HG03558 (cell line): ENCODE results near the gene COL21A1.

Experiments used
- ATAC-seq: cut with Tn5 transposase; IDR thresholded peaks from one replicate; pipeline ENCODE4 v1.9.1; 2021; ENCODE audit warnings: moderate number of reproducible peaks; ENCODE audit not compliant: unreplicated experiment; ENCODE audit errors: extremely low read depth

The COL21A1 gene

DNA sequence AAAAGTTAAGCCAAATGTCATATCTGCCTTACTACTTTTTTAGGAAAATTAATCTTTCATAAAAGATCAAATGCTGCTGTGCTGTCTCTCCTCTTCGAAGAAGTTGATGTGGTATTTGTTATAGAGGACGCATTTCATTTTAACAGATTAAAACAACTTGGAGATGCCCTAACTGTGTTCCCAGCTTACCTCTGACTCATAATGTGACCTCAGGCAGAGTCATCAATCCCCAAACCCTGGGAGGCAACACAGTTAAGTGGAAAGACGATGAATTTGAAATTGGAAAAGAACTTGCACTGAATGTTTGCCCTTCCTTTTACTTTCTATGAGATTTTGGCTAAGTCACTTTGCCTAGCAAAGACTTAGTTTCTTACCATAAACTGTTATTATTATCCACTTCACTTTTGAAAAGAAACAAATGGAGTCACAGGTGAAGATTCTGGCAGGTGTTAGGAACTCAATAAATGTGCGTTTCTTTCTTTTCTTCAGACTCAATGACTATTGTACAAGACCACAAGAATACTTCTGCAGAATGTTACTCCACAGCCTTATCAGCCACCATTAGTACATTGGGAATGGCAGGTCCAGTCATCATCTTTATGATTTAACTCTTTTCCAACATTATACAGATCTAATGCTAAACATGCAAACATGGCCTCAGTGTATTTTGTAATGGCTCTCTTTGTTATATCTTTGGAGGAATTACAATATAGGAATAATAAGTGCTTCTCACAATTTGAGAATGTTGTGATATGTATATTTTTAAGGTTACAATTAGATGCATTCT lies 102.6 kb downstream of the COL21A1 start:
- ATAC-seq: no peak

- ATAC-seq: no peak
These were observed 103.6 kb downstream of the COL21A1 start for GRCh38 chr6:56143796-56144195.

GRCh38 chr6:56140090-56140489 lies 107.3 kb downstream of the COL21A1 start:
- no peak for ATAC-seq

GRCh38 chr6:56115715-56116114 lies 131.7 kb downstream of the COL21A1 start:
- ATAC-seq: no peak

GRCh38 chr6:56109149-56109548 lies 138.2 kb downstream of the COL21A1 start:
- ATAC-seq: no peak

DNA sequence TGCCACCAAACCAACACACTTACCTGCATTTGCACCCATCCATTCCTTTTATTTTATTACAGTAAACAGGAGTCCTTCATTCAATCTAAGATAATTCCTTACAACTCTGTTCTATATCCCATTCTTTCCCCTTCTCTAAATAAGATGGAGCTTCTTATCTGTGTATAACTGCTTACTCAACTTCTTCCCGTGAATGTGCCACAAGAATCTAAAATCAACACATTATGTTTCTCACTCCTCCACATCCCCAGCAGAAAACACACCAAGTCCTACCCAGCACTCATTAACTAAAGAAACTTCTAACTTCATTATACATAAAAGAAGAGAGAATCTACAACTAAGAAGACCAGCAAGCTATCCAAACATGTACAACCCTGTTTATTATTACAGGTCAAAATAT lies 141.1 kb downstream of the COL21A1 start:
- no peak for ATAC-seq

GRCh38 chr6:56104591-56104990 lies 142.8 kb downstream of the COL21A1 start:
- no peak for ATAC-seq

DNA sequence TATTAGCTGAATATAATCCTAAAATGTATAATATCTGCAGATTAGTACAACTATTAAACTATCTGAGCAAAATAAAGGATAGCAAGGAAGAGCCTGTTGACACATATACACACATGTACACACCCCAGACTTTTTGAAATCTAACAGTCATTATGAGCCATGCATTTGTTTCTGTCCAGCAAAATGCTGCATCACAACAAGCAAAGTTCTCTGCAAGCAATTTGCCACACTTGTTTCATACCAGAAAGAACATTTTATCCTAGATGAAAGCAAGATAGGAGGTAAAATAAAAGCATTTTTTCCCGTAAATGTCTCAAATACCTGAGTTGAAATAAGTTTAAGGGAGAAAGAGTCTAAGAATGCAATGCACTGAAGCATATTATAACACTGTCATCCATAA lies 145.2 kb downstream of the COL21A1 start:
- ATAC-seq: no peak

DNA sequence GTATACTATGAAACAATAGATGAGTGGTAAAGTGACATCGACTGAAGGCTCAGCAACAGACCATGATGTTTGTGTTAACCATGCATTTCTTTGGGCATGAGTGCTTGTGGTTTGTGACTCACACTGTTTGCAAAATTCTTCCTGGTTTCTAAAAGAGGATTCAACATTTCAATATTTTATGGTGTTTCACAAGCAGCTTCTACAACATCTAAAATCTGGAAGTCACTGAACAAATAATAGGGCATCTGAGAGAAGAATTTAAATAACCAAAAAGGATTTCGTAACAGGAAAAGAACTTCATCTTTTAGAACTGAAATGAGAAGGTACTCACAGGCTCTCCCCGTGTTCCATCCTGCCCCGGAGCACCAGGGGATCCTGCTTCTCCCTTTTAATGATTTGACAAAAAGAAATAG lies 146.2 kb downstream of the COL21A1 start:
- no peak for ATAC-seq

DNA sequence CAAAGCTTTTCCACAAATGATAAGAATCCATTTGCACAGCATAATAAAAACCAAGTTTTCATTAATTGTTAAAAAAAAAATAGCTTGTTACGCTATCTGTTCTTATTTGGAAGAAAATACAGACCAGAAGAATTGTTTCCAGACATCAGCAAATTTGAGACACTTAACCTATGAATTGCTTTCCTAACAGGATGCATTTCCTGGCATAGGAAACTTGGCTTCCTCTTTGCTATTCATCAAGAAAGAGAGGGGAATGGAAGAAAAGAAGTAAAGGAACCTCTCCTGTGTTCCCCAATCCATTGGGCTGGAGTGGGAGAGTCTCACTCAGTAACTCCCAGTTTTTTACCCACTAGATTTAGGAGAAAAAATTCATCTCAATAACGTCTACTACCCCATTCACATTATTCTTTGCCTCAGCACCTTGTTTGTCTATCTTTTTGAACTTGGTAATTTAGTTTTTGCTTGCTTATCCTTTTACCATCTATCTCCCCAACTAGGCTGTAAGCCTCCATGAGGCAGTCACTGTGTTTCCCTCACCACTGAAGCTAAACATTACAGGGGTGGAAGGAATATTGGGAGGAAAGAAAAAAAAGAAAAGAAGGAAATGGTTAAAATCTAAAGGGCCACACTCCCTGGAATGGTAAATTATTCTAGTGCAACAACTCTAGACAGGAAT lies 150.3 kb downstream of the COL21A1 start:
- no peak for ATAC-seq

- ATAC-seq: no peak
These were observed 150.8 kb downstream of the COL21A1 start for GRCh38 chr6:56096541-56096940.

- ATAC-seq: no peak
These were observed 153.6 kb downstream of the COL21A1 start for GRCh38 chr6:56093776-56094175.

- no peak for ATAC-seq
These were observed 156.1 kb downstream of the COL21A1 start for GRCh38 chr6:56091159-56091869.

DNA sequence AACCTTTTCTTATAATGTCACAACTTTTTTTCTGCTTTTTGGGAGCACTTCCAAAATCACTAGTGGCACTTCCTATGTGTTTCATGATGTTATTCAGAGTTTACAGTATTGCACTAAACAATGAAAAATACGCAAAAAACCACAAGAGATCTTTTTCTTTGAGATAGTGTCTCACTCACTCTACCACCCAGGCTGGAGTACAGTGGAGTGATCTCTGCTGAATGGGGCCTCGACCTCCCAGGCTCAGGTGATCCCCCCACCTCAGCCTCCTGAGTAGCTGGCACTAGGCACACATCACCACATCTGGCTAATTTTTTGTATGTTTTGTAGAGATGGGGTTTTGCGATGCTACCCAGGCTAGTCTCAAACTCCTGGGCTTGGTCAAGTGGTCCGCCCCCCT lies 158.7 kb downstream of the COL21A1 start:
- ATAC-seq: no peak

- ATAC-seq: no peak
These were observed 160.0 kb downstream of the COL21A1 start for GRCh38 chr6:56087421-56087820.

DNA sequence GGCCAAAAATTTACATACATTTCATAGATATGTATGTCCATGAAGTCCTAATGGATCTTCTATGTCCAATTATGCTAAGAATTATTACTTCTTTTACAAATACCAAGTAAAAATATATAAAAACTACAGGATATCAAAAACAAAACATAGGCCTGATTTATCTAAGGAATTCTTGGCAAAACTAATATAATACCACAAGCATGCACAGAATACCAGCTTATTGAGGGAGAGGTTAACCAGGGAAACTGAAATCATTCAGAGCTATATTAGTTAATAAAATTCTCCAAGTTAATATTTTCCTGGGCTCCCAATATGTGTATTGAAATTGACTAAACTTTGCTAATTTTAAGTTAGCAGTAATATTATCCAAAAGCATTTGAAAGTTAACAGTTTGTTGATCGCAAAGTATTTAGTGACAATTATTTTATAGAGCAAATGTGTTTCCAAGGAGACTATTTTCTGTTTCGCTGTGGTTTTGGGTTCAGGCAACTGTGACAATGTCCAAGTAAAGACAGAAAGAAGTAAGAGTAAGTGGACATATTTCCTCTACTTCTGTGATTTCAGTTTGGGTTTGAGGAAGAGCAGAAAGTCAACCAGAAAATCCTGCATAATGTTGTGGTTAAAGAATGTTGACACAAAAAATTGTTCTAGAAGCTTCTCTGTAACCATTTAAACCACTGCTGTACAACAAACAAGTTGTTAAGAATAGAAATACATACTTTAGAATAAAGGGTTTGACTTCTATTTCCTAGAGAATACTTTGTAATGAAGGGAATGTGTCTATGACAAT lies 167.4 kb downstream of the COL21A1 start:
- ATAC-seq: no peak

- ATAC-seq: no peak
These were observed 171.3 kb downstream of the COL21A1 start for GRCh38 chr6:56076033-56076432.

- ATAC-seq: no peak
These were observed 173.6 kb downstream of the COL21A1 start for GRCh38 chr6:56073761-56074160.

DNA sequence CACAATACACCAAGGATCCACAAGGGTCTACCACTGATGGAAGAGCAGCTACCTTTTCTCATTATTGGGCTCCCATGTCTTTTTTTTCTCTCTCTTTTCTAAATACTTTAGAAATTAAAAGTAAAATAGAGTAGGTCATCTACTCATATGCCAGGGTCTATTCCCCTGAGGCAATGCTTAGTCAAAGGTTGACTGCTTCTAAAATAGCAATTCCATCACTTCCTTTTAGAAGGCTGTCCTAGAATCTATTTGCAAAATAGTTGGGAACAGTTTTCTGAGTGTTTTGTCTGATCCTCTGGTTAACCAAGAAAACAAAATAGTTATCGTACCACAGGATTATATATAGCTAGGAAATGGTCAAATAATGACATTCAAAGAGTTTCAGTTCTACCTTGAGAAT lies 174.1 kb downstream of the COL21A1 start:
- no peak for ATAC-seq

- ATAC-seq: no peak
These were observed 174.5 kb downstream of the COL21A1 start for GRCh38 chr6:56072856-56073255.
